ENCODE measurements around the gene KAZN. TPM values are rescaled to one million over a fixed set of nuclear protein-coding genes. Genes with fewer than 3 reads are reported as not detected.

The KAZN gene
- total and polyA plus RNA-seq, 11 donors: 0.65 to 6.5 (median 2.3) TPM

GRCh38 chr1:15157524-15158399, 559.3 kb downstream of the KAZN start:
- TF ChIP-seq POLR2A (IDR thresholded peaks at IDR 0.05) (no peak), CTCF (IDR thresholded peaks at IDR 0.05) (no peak)
- no peak overlapping the region for H3K4me3 ChIP-seq
- H3K36me3 ChIP-seq: no peaks in the 10 kb centered on the region
- WGBS, 4 donors: 80 to 87% (median 84%) methylated on average over 17 of the region's 17 CpGs
- DNase-seq (no peak), ATAC-seq (no peak)
- H3K27me3 ChIP-seq: peaks cover 0 to 9% (median 0%) of the 10 kb centered on the region in 9 donors
- H3K9me3 ChIP-seq: no peaks in the 10 kb centered on the region
- peaks cover 0 to 68% (median 16%) of the 10 kb centered on the region in 12 donors for H3K4me1 ChIP-seq
- intact Hi-C loops (cut with DNase I): loop anchor here in 4 of 10 donors (5.0 to 10.0 kb wide), 3 partner anchors 55 to 277 kb away; partner anchors contain the start of gene CTRC (in 2 of the 4)
- peak overlapping the region in 2 of 12 donors; percentile 15 to 91 for H3K27ac ChIP-seq

GRCh38 chr1:15158506-15159165, 560.2 kb downstream of the KAZN start:
- no peak for ATAC-seq
- peak overlapping the region in 6 of 12 donors; percentile 13 to 91 (median 40) for H3K27ac ChIP-seq
- intact Hi-C loops (cut with DNase I): loop anchor here in 4 of 10 donors (5.0 to 10.0 kb wide), 3 partner anchors 54 to 276 kb away; partner anchors contain the start of gene CTRC (in 2 of the 4)
- H3K36me3 ChIP-seq: no peaks in the 10 kb centered on the region
- no peaks in the 10 kb centered on the region for H3K9me3 ChIP-seq
- H3K4me3 ChIP-seq: peak overlapping the region in 3 of 12 donors; percentile 5 to 11 (median 9)
- peaks cover 0 to 61% (median 16%) of the 10 kb centered on the region in 12 donors for H3K4me1 ChIP-seq
- DNase-seq: no peak
- TF ChIP-seq CTCF (IDR thresholded peaks at IDR 0.05) (no peak), POLR2A (IDR thresholded peaks at IDR 0.05) (no peak)
- peaks cover 0 to 9% (median 0%) of the 10 kb centered on the region in 9 donors for H3K27me3 ChIP-seq
- 67 to 73% (median 70%) methylated on average over 13 of the region's 13 CpGs for WGBS, 4 donors

GRCh38 chr1:15159166-15159555, 560.7 kb downstream of the KAZN start:
- 53 to 62% (median 57%) methylated on average over 7 of the region's 7 CpGs for WGBS, 4 donors

More at GRCh38 chr1:15159166-15159555, 560.7 kb downstream of the KAZN start:
- H3K27me3 ChIP-seq: peaks cover 0 to 4% (median 0%) of the 10 kb centered on the region in 9 donors
- peaks cover 0 to 57% (median 16%) of the 10 kb centered on the region in 12 donors for H3K4me1 ChIP-seq
- no peaks in the 10 kb centered on the region for H3K36me3 ChIP-seq
- no peaks in the 10 kb centered on the region for H3K9me3 ChIP-seq
- ATAC-seq: no peak
- no peak for DNase-seq
- peak overlapping the region in 6 of 12 donors; percentile 13 to 91 (median 40) for H3K27ac ChIP-seq
- no peak for TF ChIP-seq POLR2A (IDR thresholded peaks at IDR 0.05)
- TF ChIP-seq CTCF (IDR thresholded peaks at IDR 0.05): no peak
- intact Hi-C loops (cut with DNase I): loop anchor here in 4 of 10 donors (5.0 to 10.0 kb wide), 3 partner anchors 53 to 276 kb away; partner anchors contain the start of gene CTRC (in 2 of the 4)
- H3K4me3 ChIP-seq: peak overlapping the region in 3 of 12 donors; percentile 5 to 11 (median 9)
